ENCODE results near the gene RBM6. TPM values are rescaled to one million over a fixed set of nuclear protein-coding genes. Genes with fewer than 3 reads are reported as not detected.

RBM6 gene
- total and polyA plus RNA-seq, 9 of the 15 experiments (the other 6 are each of a cell fraction or from before 2014, with no cell fraction given): 19.9 to 82.2 (median 57.8) TPM

GRCh38 chr3:49929291-49930167 is 10.4 kb upstream of the RBM6 start, which contains the start of gene MON1A (continued):
- TF ChIP-seq REST (IDR thresholded peaks at IDR 0.05; ENCODE audit: borderline replicate concordance) (peak; percentile 67), REST (CRISPR knock-in tag; IDR thresholded peaks at IDR 0.05; ENCODE audit: low read depth) (no peak), ZNF395 (CRISPR knock-in tag; IDR thresholded peaks at IDR 0.05) (peak; percentile 75; the same call in 1 of the 2 replicates), ATF1 (CRISPR knock-in tag; IDR thresholded peaks at IDR 0.05) (no peak), ATF1 (tag; IDR thresholded peaks at IDR 0.05) (peak; percentile 59), ZNF41 (CRISPR knock-in tag; conservative IDR thresholded peaks at IDR 0.05) (no peak), ZNF140 (CRISPR knock-in tag; IDR thresholded peaks at IDR 0.05) (no peak), ETV1 (tag; conservative IDR thresholded peaks at IDR 0.05; ENCODE audit: low read depth) (no peak), PHF8 (IDR thresholded peaks at IDR 0.05; ENCODE audit: borderline replicate concordance, low read length) (peak; percentile 78; the same call in 1 of the 2 replicates), FOXJ2 (tag; IDR thresholded peaks at IDR 0.05) (peak; percentile 34; the same call in 1 of the 2 replicates), STAG1 (CRISPR knock-in tag; IDR thresholded peaks at IDR 0.05; ENCODE audit: borderline replicate concordance) (no peak), BRD4 (IDR thresholded peaks at IDR 0.05) (no peak), RFX5 (IDR thresholded peaks at IDR 0.05; ENCODE audit: low read depth, low read length) (no peak), ZKSCAN3 (CRISPR knock-in tag; IDR thresholded peaks at IDR 0.05) (no peak), RBM22 (IDR thresholded peaks at IDR 0.05; ENCODE audit: low read depth, low read length, poor library complexity, severe bottlenecking) (no peak), CBX5 (IDR thresholded peaks at IDR 0.05; ENCODE audit: borderline replicate concordance, low read depth) (no peak), HDAC3 (IDR thresholded peaks at IDR 0.05; ENCODE audit: borderline replicate concordance, partially characterized antibody) (no peak), POLR2AphosphoS5 (IDR thresholded peaks at IDR 0.05; ENCODE audit: control insufficient read depth, insufficient read depth, low read depth, low read length) (no peak), RBM25 (IDR thresholded peaks at IDR 0.05; ENCODE audit: low read depth, low read length, severe bottlenecking) (no peak)
